RWPE2 (cell line): Measurements from ENCODE around the gene DIAPH2.

Experiments used
- ATAC-seq: fragments of 200-7000 bp; cut with Tn5 transposase; 3 replicates; pipeline ENCODE4 v1.9.1; 2021; ENCODE audit warnings: low read depth
- DNase-seq: peaks from one replicate; pipeline ENCODE4 v3.0.0-alpha.2; 2020; ENCODE audit warnings: low spot score
- H3K27ac ChIP-seq: fragments of 450-650 bp; 2 replicates; pipeline ENCODE4 v1.5.1; 2017; ENCODE audit warnings: mild to moderate bottlenecking; ENCODE audit not compliant: poor library complexity, severe bottlenecking
- H3K27me3 ChIP-seq: fragments of 250-450 bp; sonication (Bioruptor Pico); 2 replicates; pipeline ENCODE4 v1.5.1; 2021; ENCODE audit warnings: mild to moderate bottlenecking, moderate library complexity; ENCODE audit not compliant: insufficient read depth, poor library complexity, severe bottlenecking
- H3K36me3 ChIP-seq: fragments of 250-450 bp; sonication (Bioruptor Pico); 2 replicates; pipeline ENCODE4 v1.5.1; 2020; ENCODE audit warnings: low read depth, mild to moderate bottlenecking, moderate library complexity
- H3K4me1 ChIP-seq: fragments of 250-450 bp; sonication (Bioruptor Pico); 2 replicates; pipeline ENCODE4 v1.5.1; 2021; ENCODE audit warnings: mild to moderate bottlenecking, moderate library complexity; ENCODE audit not compliant: insufficient read depth, poor library complexity, severe bottlenecking
- H3K4me3 ChIP-seq: fragments of 250-450 bp; sonication (Bioruptor Pico); 2 replicates; pipeline ENCODE4 v1.5.1; 2021; ENCODE audit warnings: mild to moderate bottlenecking, moderate library complexity; ENCODE audit not compliant: severe bottlenecking
- H3K9me3 ChIP-seq: fragments of 250-450 bp; sonication (Bioruptor Pico); 2 replicates; pipeline ENCODE4 v1.5.1; 2021; ENCODE audit warnings: mild to moderate bottlenecking, moderate library complexity; ENCODE audit not compliant: severe bottlenecking
- CTCF ChIP-seq: fragments of 450-650 bp; IDR thresholded peaks from one replicate; pipeline ENCODE4 v1.5.1; 2017; ENCODE audit warnings: mild to moderate bottlenecking, moderate library complexity; ENCODE audit not compliant: poor library complexity, severe bottlenecking

DIAPH2 gene

DNA sequence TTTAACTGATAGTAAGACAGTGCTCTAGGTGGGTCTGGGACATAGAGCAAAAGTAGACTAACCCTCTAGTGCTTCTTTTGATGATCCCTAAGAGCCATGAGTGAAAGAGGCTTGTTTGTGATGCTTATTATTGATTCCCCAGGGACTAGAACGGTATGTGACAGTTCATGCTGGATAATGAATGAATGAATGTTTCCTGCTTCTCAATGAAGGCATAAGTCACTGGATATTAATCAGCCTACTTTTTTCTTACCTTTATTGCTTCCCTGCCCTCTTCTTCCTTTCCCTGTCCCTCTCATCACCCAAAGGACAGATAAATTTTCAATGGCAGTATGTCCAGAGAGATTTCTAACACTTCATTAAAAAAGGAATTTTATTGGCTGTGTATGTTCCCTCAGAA lies 685.3 kb downstream of the DIAPH2 start:
- no peak for TF ChIP-seq CTCF
- H3K4me3 ChIP-seq = no peak overlapping the region
- ATAC-seq (no peak), DNase-seq (no peak)
- no peaks in the 10 kb centered on the region for H3K4me1 ChIP-seq
- no peaks in the 10 kb centered on the region for H3K36me3 ChIP-seq
- no peak overlapping the region for H3K27ac ChIP-seq
- no peaks in the 10 kb centered on the region for H3K27me3 ChIP-seq
- H3K9me3 ChIP-seq = no peaks in the 10 kb centered on the region

GRCh38 chrX:97372001-97372766 lies 687.5 kb downstream of the DIAPH2 start:
- TF ChIP-seq CTCF = no peak
- no peak overlapping the region for H3K4me3 ChIP-seq
- no peaks in the 10 kb centered on the region for H3K4me1 ChIP-seq

DNA sequence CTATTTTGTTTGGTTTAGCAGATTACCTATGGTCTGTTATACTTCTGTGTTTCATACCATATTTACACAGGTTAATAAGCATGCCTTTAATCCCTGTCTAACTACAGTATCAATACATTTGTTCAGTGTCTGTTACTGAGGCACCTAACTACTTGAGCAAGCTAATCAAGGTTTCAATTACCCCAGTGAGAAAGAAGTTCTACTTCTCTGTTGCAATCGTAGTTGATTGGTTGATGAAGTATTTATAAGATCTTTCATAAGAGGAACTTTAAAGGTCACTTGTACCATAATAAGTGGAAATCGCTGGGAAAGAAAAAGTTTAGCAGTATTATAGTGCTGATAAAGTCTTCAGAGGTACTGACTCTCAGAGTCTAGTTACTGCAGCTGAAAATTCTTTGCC lies 689.6 kb downstream of the DIAPH2 start:
- H3K27me3 ChIP-seq = no peaks in the 10 kb centered on the region
- DNase-seq (no peak), ATAC-seq (no peak)
- no peak overlapping the region for H3K4me3 ChIP-seq
- H3K4me1 ChIP-seq = no peaks in the 10 kb centered on the region
- no peak overlapping the region for H3K27ac ChIP-seq
- H3K9me3 ChIP-seq = no peaks in the 10 kb centered on the region
- no peak for TF ChIP-seq CTCF
- H3K36me3 ChIP-seq = no peaks in the 10 kb centered on the region

More at GRCh38 chrX:97372001-97372766, 687.5 kb downstream of the DIAPH2 start:
- no peak overlapping the region for H3K27ac ChIP-seq
- ATAC-seq = no peak
- H3K27me3 ChIP-seq = no peaks in the 10 kb centered on the region
- no peaks in the 10 kb centered on the region for H3K9me3 ChIP-seq
- H3K36me3 ChIP-seq = no peaks in the 10 kb centered on the region
- DNase-seq = no peak

DNA sequence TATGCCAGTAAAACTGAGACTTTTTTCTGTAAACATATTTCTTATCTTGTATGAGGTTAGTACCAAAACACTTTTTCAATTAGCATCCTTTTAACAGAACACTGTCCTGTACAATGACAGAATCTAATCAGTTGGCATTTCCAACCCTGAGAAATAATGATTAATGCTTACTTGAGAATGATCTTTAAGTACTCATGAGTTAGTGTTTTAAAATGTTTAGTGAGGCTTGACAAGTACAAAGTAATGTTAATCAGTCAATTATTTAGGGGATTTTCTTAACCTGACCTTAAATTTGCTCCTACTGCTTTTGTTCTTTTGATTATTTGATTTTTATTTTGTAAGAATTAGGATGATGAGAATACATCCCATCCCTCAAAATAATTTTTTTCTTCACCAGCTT lies 695.6 kb downstream of the DIAPH2 start:
- no peak for DNase-seq

More for the DNA sequence above, 695.6 kb downstream of the DIAPH2 start:
- no peaks in the 10 kb centered on the region for H3K36me3 ChIP-seq
- ATAC-seq = no peak
- TF ChIP-seq CTCF = no peak
- H3K4me3 ChIP-seq = no peak overlapping the region
- H3K9me3 ChIP-seq = no peaks in the 10 kb centered on the region
- H3K27ac ChIP-seq = no peak overlapping the region
- no peaks in the 10 kb centered on the region for H3K27me3 ChIP-seq
- no peaks in the 10 kb centered on the region for H3K4me1 ChIP-seq
